HEK293 (cell line): ENCODE data around the gene VTA1.

Experiments used
- CTCF ChIP-seq: fragments of 450-650 bp; formaldehyde crosslinking; IDR thresholded peaks from 2 replicates; pipeline ENCODE4 v1.5.1; 2016; ENCODE audit warnings: missing biosample characterization, missing genetic modification characterization
- REST ChIP-seq: fragments of 450-650 bp; formaldehyde crosslinking; IDR thresholded peaks from 2 replicates; pipeline ENCODE4 v1.5.1; 2016; ENCODE audit warnings: missing biosample characterization, missing genetic modification characterization
- ZNF133 ChIP-seq: fragments of 450-650 bp; formaldehyde crosslinking; IDR thresholded peaks from 2 replicates; pipeline ENCODE4 v1.5.1; 2016; ENCODE audit warnings: missing biosample characterization, missing genetic modification characterization
- ZNF184 ChIP-seq: fragments of 450-650 bp; IDR thresholded peaks from 2 replicates; pipeline ENCODE4 v1.5.1; 2018; ENCODE audit warnings: missing biosample characterization, mild to moderate bottlenecking, missing genetic modification characterization

- TF ChIP-seq CTCF (tag by site-specific recombination) (no peak), ZNF133 (tag by site-specific recombination) (no peak), ZNF184 (no peak), REST (no peak)
These were observed 31.1 kb downstream of the VTA1 start for GRCh38 chr6:142178129-142178528.
